ENCODE data around the gene OR2S2.

OR2S2 gene

DNA sequence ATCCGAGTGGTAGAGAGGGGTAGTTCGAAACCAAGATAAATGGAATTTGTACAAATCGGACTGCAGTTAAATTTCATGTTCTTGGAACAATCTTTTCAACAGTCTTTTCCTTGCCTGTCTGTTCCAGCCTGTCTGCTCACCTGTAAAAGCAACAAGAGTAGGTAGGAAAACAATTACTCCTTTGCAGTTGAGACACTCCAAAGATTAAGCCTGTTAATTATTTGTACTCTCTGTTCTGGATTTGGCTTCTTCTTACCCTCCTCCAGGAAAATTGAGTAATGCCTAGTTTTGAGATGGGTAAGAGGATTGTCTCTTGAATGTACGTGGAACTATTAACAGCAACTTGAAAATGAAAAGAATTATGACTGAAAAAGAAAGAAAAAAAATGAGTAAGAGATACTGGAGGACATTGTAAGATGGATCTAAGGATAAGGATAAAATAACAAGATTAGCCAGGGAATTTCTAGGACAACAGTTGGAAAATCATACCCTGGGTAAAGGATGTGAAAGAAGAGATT, 24.3 kb downstream of the OR2S2 start:
- TF ChIP-seq, protein P1, sequence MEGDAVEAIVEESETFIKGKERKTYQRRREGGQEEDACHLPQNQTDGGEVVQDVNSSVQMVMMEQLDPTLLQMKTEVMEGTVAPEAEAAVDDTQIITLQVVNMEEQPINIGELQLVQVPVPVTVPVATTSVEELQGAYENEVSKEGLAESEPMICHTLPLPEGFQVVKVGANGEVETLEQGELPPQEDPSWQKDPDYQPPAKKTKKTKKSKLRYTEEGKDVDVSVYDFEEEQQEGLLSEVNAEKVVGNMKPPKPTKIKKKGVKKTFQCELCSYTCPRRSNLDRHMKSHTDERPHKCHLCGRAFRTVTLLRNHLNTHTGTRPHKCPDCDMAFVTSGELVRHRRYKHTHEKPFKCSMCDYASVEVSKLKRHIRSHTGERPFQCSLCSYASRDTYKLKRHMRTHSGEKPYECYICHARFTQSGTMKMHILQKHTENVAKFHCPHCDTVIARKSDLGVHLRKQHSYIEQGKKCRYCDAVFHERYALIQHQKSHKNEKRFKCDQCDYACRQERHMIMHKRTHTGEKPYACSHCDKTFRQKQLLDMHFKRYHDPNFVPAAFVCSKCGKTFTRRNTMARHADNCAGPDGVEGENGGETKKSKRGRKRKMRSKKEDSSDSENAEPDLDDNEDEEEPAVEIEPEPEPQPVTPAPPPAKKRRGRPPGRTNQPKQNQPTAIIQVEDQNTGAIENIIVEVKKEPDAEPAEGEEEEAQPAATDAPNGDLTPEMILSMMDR (IDR thresholded peaks at IDR 0.05; ENCODE audit: low read length, missing control alignments), result no peak

DNA sequence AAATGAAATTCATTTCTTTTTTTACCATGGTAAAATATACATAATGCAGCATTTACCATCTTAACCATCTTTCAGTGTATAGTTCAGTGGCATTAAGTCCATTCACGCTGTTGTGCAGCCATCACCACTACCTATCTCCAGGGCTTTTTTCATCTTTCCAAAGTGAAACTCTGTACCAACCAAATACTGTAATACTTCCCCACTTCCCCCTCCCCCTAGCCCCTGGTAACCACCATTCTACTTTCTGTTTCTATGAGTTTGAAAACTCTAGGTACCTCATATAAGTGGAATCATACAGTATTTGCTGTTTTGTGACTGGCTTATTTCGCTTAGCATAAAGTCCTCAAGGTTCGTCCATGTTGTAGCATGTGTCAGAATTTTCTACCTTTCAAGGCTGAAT, 25.2 kb downstream of the OR2S2 start:
- DNase-seq (ENCODE audit: low read depth), result no peak
- no peak overlapping the region for H3K4me3 ChIP-seq (replicated peaks; ENCODE audit: low read depth, low read length)
- TF ChIP-seq, protein P1 (IDR thresholded peaks at IDR 0.05; ENCODE audit: low read length, missing control alignments), result no peak

More for the DNA sequence above, 24.3 kb downstream of the OR2S2 start:
- no peak for DNase-seq (ENCODE audit: low read depth)
- H3K4me3 ChIP-seq (replicated peaks; ENCODE audit: low read depth, low read length), result no peak overlapping the region

DNA sequence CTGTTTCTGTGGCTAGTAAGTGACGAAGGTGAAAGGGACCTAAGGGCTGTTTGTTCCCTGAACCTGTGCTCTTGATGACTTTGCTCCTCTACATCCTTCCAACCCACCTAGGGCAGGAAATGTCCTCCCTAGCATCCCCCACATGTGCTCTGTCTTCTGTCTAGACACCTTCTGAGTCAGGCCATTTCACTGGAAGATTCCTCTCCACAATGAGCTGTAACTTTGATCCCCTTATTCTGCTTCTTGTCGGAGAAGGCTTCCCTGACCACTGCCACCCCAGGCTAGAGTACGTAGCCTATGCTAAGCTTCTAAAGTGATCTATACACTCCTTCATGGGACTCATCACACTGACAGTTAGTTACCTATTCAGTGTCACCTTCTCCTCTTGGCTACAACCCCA, 27.0 kb downstream of the OR2S2 start:
- H3K4me3 ChIP-seq (replicated peaks; ENCODE audit: low read depth, low read length), result no peak overlapping the region
- DNase-seq (ENCODE audit: low read depth), result no peak
- TF ChIP-seq, protein P1 (IDR thresholded peaks at IDR 0.05; ENCODE audit: low read length, missing control alignments), result no peak

DNA sequence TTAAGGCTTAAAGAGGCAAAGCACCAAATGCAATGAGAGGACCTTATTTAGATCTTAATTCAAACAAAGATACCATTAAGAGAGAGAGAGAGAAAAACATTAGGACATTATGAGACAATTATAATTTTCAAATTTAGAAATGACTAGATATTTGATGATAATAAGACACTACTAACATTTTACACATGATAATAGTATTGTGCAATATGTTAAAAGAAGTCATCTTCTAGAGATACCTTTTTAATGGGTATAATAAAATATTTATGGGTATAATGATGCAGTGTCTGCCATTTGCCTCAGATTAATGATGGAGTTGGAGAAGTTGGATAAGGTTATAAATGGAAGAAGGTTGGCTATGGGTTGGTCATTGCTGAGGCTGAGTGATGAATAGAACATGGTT, 27.4 kb downstream of the OR2S2 start:
- no peak overlapping the region for H3K4me3 ChIP-seq (replicated peaks; ENCODE audit: low read depth, low read length)
- TF ChIP-seq, protein P1 (IDR thresholded peaks at IDR 0.05; ENCODE audit: low read length, missing control alignments), result no peak
- DNase-seq (ENCODE audit: low read depth), result no peak

DNA sequence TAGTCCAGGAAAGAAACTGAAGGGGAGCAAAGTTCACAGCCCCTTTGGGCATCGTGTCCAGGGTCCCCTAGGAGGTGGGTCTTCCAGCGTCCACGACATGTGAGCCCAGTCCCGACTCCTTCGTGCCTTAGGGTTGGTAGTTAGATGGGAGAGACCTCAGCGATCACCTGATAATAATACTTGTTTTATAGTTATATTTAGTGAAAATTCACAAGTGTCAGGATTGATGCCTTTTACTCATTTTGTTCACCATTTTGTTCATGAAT, 28.6 kb downstream of the OR2S2 start:
- TF ChIP-seq, protein P1 (IDR thresholded peaks at IDR 0.05; ENCODE audit: low read length, missing control alignments), result no peak
- H3K4me3 ChIP-seq (replicated peaks; ENCODE audit: low read depth, low read length), result no peak overlapping the region
- DNase-seq (ENCODE audit: low read depth), result no peak

DNA sequence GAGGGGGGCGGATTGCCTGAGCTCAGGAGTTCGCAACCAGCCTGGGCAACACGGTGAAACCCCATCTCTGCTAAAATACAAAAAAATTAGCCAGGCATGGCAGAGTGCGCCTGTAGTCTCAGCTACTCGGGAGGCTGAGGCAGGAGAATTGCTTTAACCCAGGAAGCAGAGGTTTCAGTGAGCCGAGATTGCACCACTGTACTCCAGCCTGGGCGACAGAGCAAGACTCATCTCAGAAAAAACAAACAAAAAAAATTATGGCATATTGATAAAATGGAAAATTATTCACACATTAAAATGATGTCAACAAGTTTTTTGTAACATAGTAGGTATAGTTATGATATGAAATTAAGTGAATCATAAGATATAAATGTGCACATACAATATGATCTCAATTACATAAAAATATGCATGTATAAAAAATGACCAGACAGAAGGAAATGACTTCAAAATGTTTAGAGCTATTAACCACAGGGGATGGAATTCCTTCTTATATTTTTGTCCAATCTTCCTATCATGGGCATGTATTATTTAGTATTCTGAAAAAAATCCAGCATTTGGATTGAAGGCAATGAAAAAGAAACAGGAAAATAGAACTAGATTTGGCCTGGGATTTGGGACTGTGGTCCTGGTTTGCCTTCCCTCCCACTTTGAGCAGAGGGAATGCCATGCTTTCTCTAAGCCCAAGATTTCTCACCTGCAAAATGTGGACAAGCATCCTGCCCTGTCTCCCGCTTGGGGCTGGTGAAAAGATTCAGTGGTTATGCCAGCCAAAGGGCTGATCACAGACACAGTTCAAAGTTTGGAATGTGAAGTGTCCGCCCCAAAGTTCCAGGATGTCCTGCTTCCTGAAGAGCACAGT, 29.1 kb downstream of the OR2S2 start:
- no peak overlapping the region for H3K4me3 ChIP-seq (replicated peaks; ENCODE audit: low read depth, low read length)
- TF ChIP-seq, protein P1 (IDR thresholded peaks at IDR 0.05; ENCODE audit: low read length, missing control alignments), result no peak
- no peak for DNase-seq (ENCODE audit: low read depth)

Data from fibroblast of pulmonary artery (primary cell).